HG03439 (cell line): ENCODE measurements around the gene PCDHB7.
"Not testable (repeated sequence)": the region's sequence is repeated elsewhere in the genome, so short reads cannot be mapped to it uniquely, and the experiment has no call there.

ENCODE experiments used
- ATAC-seq: cut with Tn5 transposase; IDR thresholded peaks from one replicate; pipeline ENCODE4 v1.9.1; 2021; ENCODE audit warnings: mild to moderate bottlenecking, moderate library complexity; ENCODE audit not compliant: unreplicated experiment

PCDHB7 gene

DNA sequence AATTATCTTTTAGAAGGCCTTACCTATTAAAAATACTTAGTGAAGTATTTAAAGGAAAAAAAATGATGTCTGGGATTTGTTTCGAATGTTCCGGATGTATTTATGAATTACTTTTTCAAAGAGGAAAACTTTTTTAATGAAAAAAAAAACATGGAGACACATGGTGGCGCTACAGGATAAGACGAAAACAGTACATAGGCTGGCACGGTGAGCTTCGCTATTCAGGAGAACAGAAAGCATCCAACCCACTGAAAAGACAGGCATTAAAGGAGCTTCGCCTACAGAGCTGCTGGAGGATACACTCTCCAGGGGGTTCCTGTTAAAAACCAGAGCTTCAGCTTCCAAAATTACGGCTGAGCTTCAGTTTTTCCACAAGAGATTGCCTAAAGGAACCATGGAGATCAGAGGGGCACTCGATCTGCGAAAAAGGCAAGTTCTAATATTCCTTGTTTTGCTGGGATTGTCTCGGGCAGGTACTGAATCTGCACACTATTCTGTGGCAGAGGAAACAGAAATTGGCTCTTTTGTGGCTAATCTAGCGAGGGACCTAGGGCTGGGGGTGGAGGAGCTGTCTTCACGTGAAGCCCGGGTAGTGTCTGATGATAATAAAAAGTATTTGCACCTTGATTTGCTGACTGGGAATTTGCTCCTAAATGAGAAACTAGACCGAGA is 50.8 kb downstream of the PCDHB7 start, which contains the start of gene PCDHB14:
Gene PCDHB14, plus strand, starts transcription at position 232 of the 672 bp plus-strand sequence. Its CDS starts 163 bp downstream, at position 395.
- ATAC-seq: no peak

DNA sequence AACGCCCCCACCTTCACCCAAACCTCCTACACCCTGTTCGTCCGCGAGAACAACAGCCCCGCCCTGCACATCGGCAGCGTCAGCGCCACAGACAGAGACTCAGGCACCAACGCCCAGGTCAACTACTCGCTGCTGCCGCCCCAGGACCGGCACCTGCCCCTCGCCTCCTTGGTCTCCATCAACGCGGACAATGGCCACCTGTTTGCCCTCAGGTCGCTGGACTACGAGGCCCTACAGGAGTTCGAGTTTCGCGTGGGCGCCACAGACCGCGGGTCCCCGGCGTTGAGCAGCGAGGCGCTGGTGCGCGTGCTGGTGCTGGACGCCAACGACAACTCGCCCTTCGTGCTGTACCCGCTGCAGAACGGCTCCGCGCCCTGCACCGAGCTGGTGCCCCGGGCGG is 52.4 kb downstream of the PCDHB7 start:
- ATAC-seq: not testable (repeated sequence)

DNA sequence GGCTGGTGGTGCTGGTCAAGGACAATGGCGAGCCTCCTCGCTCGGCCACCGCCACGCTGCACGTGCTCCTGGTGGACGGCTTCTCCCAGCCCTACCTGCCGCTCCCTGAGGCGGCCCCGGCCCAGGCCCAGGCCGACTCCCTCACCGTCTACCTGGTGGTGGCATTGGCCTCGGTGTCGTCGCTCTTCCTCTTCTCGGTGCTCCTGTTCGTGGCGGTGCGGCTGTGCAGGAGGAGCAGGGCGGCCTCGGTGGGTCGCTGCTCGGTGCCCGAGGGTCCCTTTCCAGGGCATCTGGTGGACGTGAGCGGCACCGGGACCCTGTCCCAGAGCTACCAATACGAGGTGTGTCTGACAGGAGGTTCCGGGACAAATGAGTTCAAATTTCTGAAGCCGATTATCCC is 53.0 kb downstream of the PCDHB7 start:
- ATAC-seq: not testable (repeated sequence)
